Neural crest cell (in vitro differentiated cells): ENCODE results near the gene ASB1. TPM values are rescaled to one million over a fixed set of nuclear protein-coding genes. Genes with fewer than 3 reads are reported as not detected.

Experiments used
- DNase-seq: peaks from one replicate; pipeline ENCODE4 v3.0.0; 2021; ENCODE audit warnings: low read depth, mixed read lengths, low spot score
- H3K27ac Mint-ChIP-seq: one replicate; pipeline ENCODE4 v1.8.0; 2021; ENCODE audit warnings: mild to moderate bottlenecking, mixed read lengths; ENCODE audit not compliant: unreplicated experiment
- H3K27me3 Mint-ChIP-seq: 2 replicates; pipeline ENCODE4 v1.8.0; 2021; ENCODE audit warnings: low read depth, mild to moderate bottlenecking, mixed read lengths
- H3K36me3 Mint-ChIP-seq: 2 replicates; pipeline ENCODE4 v1.8.0; 2021; ENCODE audit warnings: low read depth, mild to moderate bottlenecking, mixed read lengths
- H3K4me1 Mint-ChIP-seq: 2 replicates; pipeline ENCODE4 v1.8.0; 2021; ENCODE audit warnings: mixed read lengths
- H3K4me3 Mint-ChIP-seq: one replicate; pipeline ENCODE4 v1.8.0; 2021; ENCODE audit warnings: mild to moderate bottlenecking, mixed read lengths
- H3K9me3 Mint-ChIP-seq: 2 replicates; pipeline ENCODE4 v1.8.0; 2021; ENCODE audit warnings: mixed read lengths
- CTCF ChIP-seq: fragments of 200-600 bp; sonication (generic); conservative IDR thresholded peaks from 2 replicates; pipeline ENCODE4 v1.5.0; 2021; ENCODE audit warnings: antibody characterized with exemption, mild to moderate bottlenecking
- total RNA-seq: library from RNA; stranded (reverse); gene quantifications from 2 replicates; pipeline ENCODE4 v1.2.1, GENCODE V29; 2021

ASB1 gene
- total RNA-seq, 1 donor from 2014 or later = 37.5 TPM

DNA sequence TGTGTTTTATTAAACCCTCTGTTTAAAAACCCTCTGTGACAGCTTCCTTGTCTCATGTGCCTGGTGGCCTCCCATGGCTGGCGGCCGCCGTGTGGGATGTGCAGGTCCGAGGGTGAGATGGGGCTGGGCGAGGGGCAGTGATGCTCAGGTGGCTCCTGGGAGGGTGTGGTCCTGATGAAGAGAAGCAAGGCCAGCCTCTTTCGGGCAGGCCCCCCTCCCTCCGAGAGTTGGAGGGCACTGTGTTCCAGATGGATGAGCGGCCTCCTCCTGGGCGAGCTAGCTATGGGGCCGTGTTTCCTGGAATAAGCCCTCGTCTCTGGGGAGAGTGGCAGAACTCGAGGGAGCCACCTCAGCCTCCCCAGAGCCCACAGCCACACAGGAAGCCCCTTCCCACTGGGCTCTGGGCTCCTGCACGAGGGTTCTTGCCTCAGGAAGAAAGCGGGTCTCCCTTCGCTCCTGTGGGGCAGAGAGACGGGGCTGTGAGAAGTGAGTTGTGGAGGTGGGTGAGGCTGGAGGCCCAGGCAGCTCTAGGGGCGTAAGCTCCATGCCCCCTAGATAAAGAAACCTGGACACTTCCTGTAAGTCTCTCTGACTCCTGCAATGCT lies 72.1 kb downstream of the ASB1 start:
- Mint-ChIP-seq H3K9me3 (peaks cover 4% of the 10 kb centered on the region), H3K36me3 (no peaks in the 10 kb centered on the region), H3K27me3 (no peaks in the 10 kb centered on the region), H3K4me1 (peaks cover 21% of the 10 kb centered on the region), H3K4me3 (no peak overlapping the region), H3K27ac (no peak overlapping the region)
- no peak for DNase-seq
- no peak for TF ChIP-seq CTCF

DNA sequence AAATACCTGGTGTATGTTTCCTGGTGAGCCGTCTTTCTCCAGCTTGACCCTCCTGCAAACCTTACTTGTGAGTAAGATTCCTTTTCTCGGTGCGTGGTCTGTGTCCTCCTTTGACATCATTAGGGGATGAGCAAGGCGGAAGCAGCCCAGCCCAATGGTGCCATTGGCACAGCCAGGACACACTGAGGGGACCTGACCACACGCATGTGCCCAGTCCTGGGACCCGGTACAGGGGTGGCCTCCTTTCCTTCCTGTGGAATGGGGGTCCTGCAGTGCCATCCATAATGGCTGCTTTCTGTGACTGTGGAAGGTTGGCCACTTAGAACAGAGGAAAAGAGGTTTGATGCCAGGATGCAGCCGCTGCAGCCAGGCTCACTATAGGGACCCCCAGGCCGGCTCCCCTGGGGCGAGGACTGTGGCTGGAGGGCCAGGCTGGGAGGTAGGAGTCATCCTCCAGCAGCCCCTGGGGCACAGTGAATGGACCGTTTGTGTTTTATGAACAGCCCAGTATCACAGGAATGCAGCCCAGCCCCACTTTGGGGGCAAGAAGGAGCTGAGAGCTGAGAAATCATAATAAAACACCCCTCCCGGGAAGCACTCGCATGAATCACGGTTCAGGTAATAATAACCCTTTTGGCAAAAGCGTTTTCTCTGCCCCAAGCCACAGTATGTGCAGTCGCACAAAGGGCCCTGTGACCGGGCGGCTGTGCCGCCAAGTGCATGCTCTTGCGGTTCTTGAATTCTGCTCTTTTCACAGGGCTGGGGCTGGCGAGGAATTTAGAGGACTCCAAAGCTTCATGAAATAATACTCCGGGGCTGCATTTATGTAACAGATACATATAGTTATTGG lies 73.2 kb downstream of the ASB1 start:
- TF ChIP-seq CTCF = no peak
- H3K4me1 Mint-ChIP-seq = peaks cover 10% of the 10 kb centered on the region
- no peaks in the 10 kb centered on the region for H3K27me3 Mint-ChIP-seq
- peaks cover 4% of the 10 kb centered on the region for H3K9me3 Mint-ChIP-seq
- H3K27ac Mint-ChIP-seq = peak overlapping the region; percentile 67
- no peaks in the 10 kb centered on the region for H3K36me3 Mint-ChIP-seq
- H3K4me3 Mint-ChIP-seq = no peak overlapping the region
- no peak for DNase-seq

GRCh38 chr2:238501311-238501710 lies 74.6 kb downstream of the ASB1 start:
- peaks cover 4% of the 10 kb centered on the region for H3K9me3 Mint-ChIP-seq
- H3K27me3 Mint-ChIP-seq = no peaks in the 10 kb centered on the region
- H3K27ac Mint-ChIP-seq = no peak overlapping the region
- TF ChIP-seq CTCF = no peak
- DNase-seq = no peak
- H3K36me3 Mint-ChIP-seq = no peaks in the 10 kb centered on the region
- H3K4me1 Mint-ChIP-seq = peaks cover 8% of the 10 kb centered on the region
- no peak overlapping the region for H3K4me3 Mint-ChIP-seq

Other genes starting within 250 kb of the ASB1 start
- 63.2 and 65.8 TPM in 2 replicates for gene ILKAP, start 223.2 kb upstream of the ASB1 start, total RNA-seq
- 143 and 152 TPM in 2 replicates for gene HES6, start 186.9 kb upstream of the ASB1 start, total RNA-seq
- gene PER2, start 138.3 kb upstream of the ASB1 start, total RNA-seq = 8.6 TPM in 2 replicates
- 19.3 and 20.7 TPM in 2 replicates for gene TRAF3IP1, start 106.4 kb upstream of the ASB1 start, total RNA-seq